ENCODE results near the gene APOC4.

GRCh38 chr19:44924243-44924725 lies 17.8 kb upstream of the APOC4 start:
- TF ChIP-seq CTCF (IDR thresholded peaks at IDR 0.05; ENCODE audit: low read length) (no peak), EZH2 (optimal IDR thresholded peaks at IDR 0.05; ENCODE audit: low read depth, low read length) (no peak)
